NT2/D1 (cell line): ENCODE results near the gene PLAAT5.

Source experiments
- SUZ12 ChIP-seq: IDR thresholded peaks from 2 replicates; pipeline ENCODE4 v1.6.1; 2011; ENCODE audit not compliant: insufficient read length, insufficient read depth; ENCODE audit errors: extremely low read depth
- YY1 ChIP-seq: IDR thresholded peaks from 2 replicates; pipeline ENCODE4 v1.6.1; 2011; ENCODE audit not compliant: insufficient read length, insufficient read depth
- ZNF274 ChIP-seq: IDR thresholded peaks from 2 replicates; pipeline ENCODE4 v1.6.1; 2011; ENCODE audit warnings: mild to moderate bottlenecking, low read depth, low read length

- TF ChIP-seq SUZ12 (no peak), ZNF274 (no peak), YY1 (no peak)
Measured at GRCh38 chr11:63485777-63486176, 5.2 kb downstream of the PLAAT5 start.
